SK-N-SH treated with all-trans-retinoic acid at 6 μM for 48 hours (cell line): ENCODE results near the gene CYP1B1.

ENCODE experiments used
- ATAC-seq: fragments of 200-7000 bp; cut with Tn5 transposase; 3 replicates; pipeline ENCODE4 v1.9.1; 2020; ENCODE audit warnings: mild to moderate bottlenecking, moderate library complexity
- ARNTL ChIP-seq: fragments of 450-650 bp; formaldehyde crosslinking; IDR thresholded peaks from 2 replicates; pipeline ENCODE4 v1.5.0; 2020; ENCODE audit warnings: low read depth, mild to moderate bottlenecking, moderate library complexity, borderline replicate concordance
- BACH2 ChIP-seq: fragments of 250-450 bp; sonication (Bioruptor Pico); IDR thresholded peaks from 2 replicates; pipeline ENCODE4 v1.9.0; 2021; ENCODE audit warnings: mild to moderate bottlenecking, borderline replicate concordance
- CREB5 ChIP-seq: fragments of 250-450 bp; sonication (Bioruptor Pico); IDR thresholded peaks from 2 replicates; pipeline ENCODE4 v1.5.1; 2020; ENCODE audit warnings: low read depth, mild to moderate bottlenecking, moderate library complexity
- CSDC2 ChIP-seq: fragments of 250-450 bp; sonication (Bioruptor Pico); IDR thresholded peaks from 2 replicates; pipeline ENCODE4 v1.5.0; 2020; ENCODE audit warnings: mild to moderate bottlenecking, moderate library complexity
- ESRRG ChIP-seq: fragments of 250-450 bp; sonication (Bioruptor Pico); IDR thresholded peaks from 2 replicates; pipeline ENCODE4 v1.6.1; 2021; ENCODE audit warnings: mild to moderate bottlenecking
- GLIS3 ChIP-seq: fragments of 250-450 bp; sonication (Bioruptor Pico); IDR thresholded peaks from 2 replicates; pipeline ENCODE4 v1.5.0; 2020; ENCODE audit warnings: mild to moderate bottlenecking, moderate library complexity
- ISL1 ChIP-seq: fragments of 250-450 bp; sonication (Bioruptor Pico); IDR thresholded peaks from 2 replicates; pipeline ENCODE4 v2.1.2; 2022; ENCODE audit warnings: mild to moderate bottlenecking, moderate library complexity
- OSR1 ChIP-seq: fragments of 250-450 bp; sonication (Bioruptor Pico); IDR thresholded peaks from 2 replicates; pipeline ENCODE4 v1.8.0; 2022; ENCODE audit warnings: moderate library complexity, mild to moderate bottlenecking, inconsistent platforms
- POU6F1 ChIP-seq: fragments of 250-450 bp; sonication (Bioruptor Pico); IDR thresholded peaks from 2 replicates; pipeline ENCODE4 v1.8.0; 2021; ENCODE audit warnings: low read depth, mild to moderate bottlenecking, moderate library complexity, borderline replicate concordance
- PPARA ChIP-seq: fragments of 250-450 bp; sonication (Bioruptor Pico); IDR thresholded peaks from 2 replicates; pipeline ENCODE4 v1.5.0; 2020; ENCODE audit warnings: mild to moderate bottlenecking, borderline replicate concordance
- RARB ChIP-seq: fragments of 250-450 bp; sonication (Bioruptor Pico); IDR thresholded peaks from 2 replicates; pipeline ENCODE4 v1.8.0; 2021; ENCODE audit warnings: mild to moderate bottlenecking, moderate library complexity
- SNAI2 ChIP-seq: fragments of 250-450 bp; sonication (Bioruptor Pico); IDR thresholded peaks from 2 replicates; pipeline ENCODE4 v1.5.0; 2020; ENCODE audit warnings: mild to moderate bottlenecking, moderate library complexity
- TCF4 ChIP-seq: fragments of 250-450 bp; sonication (Bioruptor Pico); IDR thresholded peaks from 2 replicates; pipeline ENCODE4 v1.8.0; 2021; ENCODE audit warnings: mild to moderate bottlenecking, moderate library complexity, borderline replicate concordance
- TOX ChIP-seq: fragments of 250-450 bp; sonication (Bioruptor Pico); IDR thresholded peaks from 2 replicates; pipeline ENCODE4 v1.8.0; 2021; ENCODE audit warnings: mild to moderate bottlenecking, moderate library complexity, borderline replicate concordance
- TSHZ2 ChIP-seq: fragments of 250-450 bp; sonication (Bioruptor Pico); IDR thresholded peaks from 2 replicates; pipeline ENCODE4 v1.5.0; 2020; ENCODE audit warnings: mild to moderate bottlenecking, moderate library complexity
- ZC3H10 ChIP-seq: fragments of 250-450 bp; sonication (Bioruptor Pico); IDR thresholded peaks from 2 replicates; pipeline ENCODE4 v1.5.1; 2021; ENCODE audit warnings: mild to moderate bottlenecking, moderate library complexity
- ZFP3 ChIP-seq: fragments of 250-450 bp; sonication (Bioruptor Pico); IDR thresholded peaks from 2 replicates; pipeline ENCODE4 v1.5.0; 2020; ENCODE audit warnings: mild to moderate bottlenecking, moderate library complexity
- ZFP30 ChIP-seq: fragments of 450-650 bp; formaldehyde crosslinking; IDR thresholded peaks from 2 replicates; pipeline ENCODE4 v1.5.0; 2022; ENCODE audit warnings: mild to moderate bottlenecking, moderate library complexity
- ZNF565 ChIP-seq: fragments of 450-650 bp; formaldehyde crosslinking; conservative IDR thresholded peaks from 2 replicates; pipeline ENCODE4 v1.5.0; 2020; ENCODE audit warnings: low read depth, mild to moderate bottlenecking, moderate library complexity
- ZNF70 ChIP-seq: fragments of 450-650 bp; formaldehyde crosslinking; IDR thresholded peaks from 2 replicates; pipeline ENCODE4 v1.5.0; 2020; ENCODE audit warnings: mild to moderate bottlenecking, moderate library complexity
- ZNF8 ChIP-seq: fragments of 450-650 bp; formaldehyde crosslinking; IDR thresholded peaks from 2 replicates; pipeline ENCODE4 v1.5.0; 2020; ENCODE audit warnings: mild to moderate bottlenecking, moderate library complexity
- TF ChIP-seq, protein P1 (sequence below): fragments of 250-450 bp; sonication (Bioruptor Pico); IDR thresholded peaks from 2 replicates; pipeline ENCODE4 v1.5.1; 2021; ENCODE audit warnings: mild to moderate bottlenecking, moderate library complexity
- TF ChIP-seq, protein P2 (sequence below): fragments of 250-450 bp; sonication (Bioruptor Pico); IDR thresholded peaks from 2 replicates; pipeline ENCODE4 v1.8.0; 2020; ENCODE audit warnings: mild to moderate bottlenecking, moderate library complexity, borderline replicate concordance

Gene CYP1B1

GRCh38 chr2:38039121-38039910 is 36.6 kb downstream of the CYP1B1 start:
- no peak for ATAC-seq
- no peak for TF ChIP-seq TSHZ2 (CRISPR knock-in tag)
- no peak for TF ChIP-seq TOX (CRISPR knock-in tag)
- TF ChIP-seq POU6F1 (CRISPR knock-in tag), result no peak
- no peak for TF ChIP-seq CSDC2 (CRISPR knock-in tag)
- no peak for TF ChIP-seq TCF4 (CRISPR knock-in tag)
- TF ChIP-seq ZFP30 (CRISPR knock-in tag), result no peak
- TF ChIP-seq PPARA (CRISPR knock-in tag), result no peak
- TF ChIP-seq RARB (CRISPR knock-in tag), result no peak
- TF ChIP-seq ZFP3 (CRISPR knock-in tag), result no peak
- TF ChIP-seq ZNF565 (CRISPR knock-in tag), result no peak
- TF ChIP-seq, protein P1, sequence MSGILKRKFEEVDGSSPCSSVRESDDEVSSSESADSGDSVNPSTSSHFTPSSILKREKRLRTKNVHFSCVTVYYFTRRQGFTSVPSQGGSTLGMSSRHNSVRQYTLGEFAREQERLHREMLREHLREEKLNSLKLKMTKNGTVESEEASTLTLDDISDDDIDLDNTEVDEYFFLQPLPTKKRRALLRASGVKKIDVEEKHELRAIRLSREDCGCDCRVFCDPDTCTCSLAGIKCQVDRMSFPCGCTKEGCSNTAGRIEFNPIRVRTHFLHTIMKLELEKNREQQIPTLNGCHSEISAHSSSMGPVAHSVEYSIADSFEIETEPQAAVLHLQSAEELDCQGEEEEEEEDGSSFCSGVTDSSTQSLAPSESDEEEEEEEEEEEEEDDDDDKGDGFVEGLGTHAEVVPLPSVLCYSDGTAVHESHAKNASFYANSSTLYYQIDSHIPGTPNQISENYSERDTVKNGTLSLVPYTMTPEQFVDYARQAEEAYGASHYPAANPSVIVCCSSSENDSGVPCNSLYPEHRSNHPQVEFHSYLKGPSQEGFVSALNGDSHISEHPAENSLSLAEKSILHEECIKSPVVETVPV (CRISPR knock-in tag), result no peak
- TF ChIP-seq ZNF8 (CRISPR knock-in tag), result no peak
- TF ChIP-seq ZC3H10 (CRISPR knock-in tag), result no peak
- no peak for TF ChIP-seq OSR1 (CRISPR knock-in tag)
- no peak for TF ChIP-seq BACH2
- TF ChIP-seq ESRRG (CRISPR knock-in tag), result no peak
- no peak for TF ChIP-seq CREB5 (CRISPR knock-in tag)

- TF ChIP-seq CSDC2 (CRISPR knock-in tag) (no peak), CREB5 (CRISPR knock-in tag) (no peak), ZC3H10 (CRISPR knock-in tag) (no peak), GLIS3 (no peak), ZNF565 (CRISPR knock-in tag) (no peak), SNAI2 (CRISPR knock-in tag) (no peak), RARB (CRISPR knock-in tag) (no peak), OSR1 (CRISPR knock-in tag) (no peak), ARNTL (CRISPR knock-in tag) (no peak), ZNF70 (CRISPR knock-in tag) (no peak), ZNF8 (CRISPR knock-in tag) (no peak), TCF4 (CRISPR knock-in tag) (no peak), ISL1 (CRISPR knock-in tag) (no peak), TSHZ2 (CRISPR knock-in tag) (no peak)
- TF ChIP-seq, protein P2, sequence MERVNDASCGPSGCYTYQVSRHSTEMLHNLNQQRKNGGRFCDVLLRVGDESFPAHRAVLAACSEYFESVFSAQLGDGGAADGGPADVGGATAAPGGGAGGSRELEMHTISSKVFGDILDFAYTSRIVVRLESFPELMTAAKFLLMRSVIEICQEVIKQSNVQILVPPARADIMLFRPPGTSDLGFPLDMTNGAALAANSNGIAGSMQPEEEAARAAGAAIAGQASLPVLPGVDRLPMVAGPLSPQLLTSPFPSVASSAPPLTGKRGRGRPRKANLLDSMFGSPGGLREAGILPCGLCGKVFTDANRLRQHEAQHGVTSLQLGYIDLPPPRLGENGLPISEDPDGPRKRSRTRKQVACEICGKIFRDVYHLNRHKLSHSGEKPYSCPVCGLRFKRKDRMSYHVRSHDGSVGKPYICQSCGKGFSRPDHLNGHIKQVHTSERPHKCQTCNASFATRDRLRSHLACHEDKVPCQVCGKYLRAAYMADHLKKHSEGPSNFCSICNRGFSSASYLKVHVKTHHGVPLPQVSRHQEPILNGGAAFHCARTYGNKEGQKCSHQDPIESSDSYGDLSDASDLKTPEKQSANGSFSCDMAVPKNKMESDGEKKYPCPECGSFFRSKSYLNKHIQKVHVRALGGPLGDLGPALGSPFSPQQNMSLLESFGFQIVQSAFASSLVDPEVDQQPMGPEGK, result no peak
- no peak for ATAC-seq
Observed at GRCh38 chr2:38038682-38039081, 37.3 kb downstream of the CYP1B1 start.
